Small intestine (tissue), 7 donors: Measurements from ENCODE around the gene EHBP1. TPM values are rescaled to one million over a fixed set of nuclear protein-coding genes. Genes with fewer than 3 reads are reported as not detected.
A peak's percentile ranks its signal among the peaks of the same experiment; 100 is the strongest.

Experiments used
- DNase-seq, 2 donors: peaks; one replicate each; pipeline versions ENCODE4 v3.0.0 to v3.0.0-alpha.2; 2013
- FAIRE-seq: peaks from 2 replicates; lab custom pipeline; 2012; peaks lifted over from hg19 to GRCh38; lab: Jason Lieb, UNC
- H3K27ac ChIP-seq, 3 donors: one replicate each; pipeline ENCODE4 v1.5.1; 2013; ENCODE audit warnings: low read length in 2 of 3, mild to moderate bottlenecking in 2 of 3, control low read depth in 1 of 3, inconsistent platforms in 1 of 3, low read depth in 1 of 3, moderate library complexity in 1 of 3
- H3K27me3 ChIP-seq, 3 donors: one replicate each; pipeline ENCODE4 v1.6.1; 2013; ENCODE audit warnings: low read length in 3 of 3, inconsistent platforms in 1 of 3; ENCODE audit not compliant: control insufficient read depth in 3 of 3, insufficient read depth in 3 of 3
- H3K36me3 ChIP-seq, 3 donors: one replicate each; pipeline ENCODE4 v1.6.1; 2013; ENCODE audit warnings: low read length in 3 of 3, inconsistent platforms in 1 of 3, low read depth in 1 of 3, mild to moderate bottlenecking in 1 of 3, moderate library complexity in 1 of 3; ENCODE audit not compliant: control insufficient read depth in 3 of 3, insufficient read depth in 2 of 3
- H3K4me1 ChIP-seq, 3 donors: one replicate each; pipeline ENCODE4 v1.6.1; 2013; ENCODE audit warnings: low read length in 2 of 3, inconsistent platforms in 1 of 3, low read depth in 1 of 3, mild to moderate bottlenecking in 1 of 3, moderate library complexity in 1 of 3; ENCODE audit not compliant: control insufficient read depth in 3 of 3, insufficient read depth in 2 of 3
- H3K4me3 ChIP-seq, 3 donors: one replicate each; pipeline ENCODE4 v1.5.1; 2013; ENCODE audit warnings: low read length in 3 of 3, control low read depth in 1 of 3, inconsistent platforms in 1 of 3, low read depth in 1 of 3, mild to moderate bottlenecking in 1 of 3, moderate library complexity in 1 of 3
- H3K9me3 ChIP-seq, 2 donors: one replicate each; pipeline ENCODE4 v1.6.1; 2013; ENCODE audit warnings: low read depth in 1 of 2, low read length in 1 of 2; ENCODE audit not compliant: control insufficient read depth in 2 of 2, insufficient read depth in 1 of 2
- WGBS, 3 donors: extraction: QIAGEN DNeasy Blood & Tissue Kit; methylation state at CpG; one replicate each; pipeline ENCODE4 v1.1.7; 2013; 5-methylcytosine and 5-hydroxymethylcytosine counted together
- polyA plus RNA-seq, 4 donors: library from polyadenylated mRNA; stranded (reverse) in 3 of 4; unstranded in 1 of 4; fragments of 200-250 nt in 3 of 4; fragments of 120-200 nt in 1 of 4; gene quantifications; one replicate each; pipeline versions ENCODE4 v1.2.1 to v1.2.3, GENCODE V29; 2013
- donor health status: healthy with polysubstance abuse.
- donor health status: control.
- donor health status: control.
- donor health status: Bipolar disorder and iron deficiency.
- donor health status: healthy.

The EHBP1 gene
- polyA plus RNA-seq, 4 donors, result 11.0 to 29.7 (median 11.5) TPM

GRCh38 chr2:62919041-62919440 is 213.5 kb downstream of the EHBP1 start:
- Histone ChIP-seq H3K27ac (no peak overlapping the region), H3K27me3 (no peaks in the 10 kb centered on the region), H3K36me3 (peaks cover 0 to 17% (median 0%) of the 10 kb centered on the region in 3 donors), H3K4me3 (no peak overlapping the region), H3K9me3 (peaks cover 0 to 27% of the 10 kb centered on the region in 2 donors), H3K4me1 (no peaks in the 10 kb centered on the region)
- no peak for FAIRE-seq
- no peak for DNase-seq
- 89 to 93% (median 92%) methylated on average over 2 of the region's 2 CpGs for WGBS, 3 donors

GRCh38 chr2:62920070-62920469 is 214.6 kb downstream of the EHBP1 start:
- FAIRE-seq, result no peak
- H3K27me3 ChIP-seq, result no peaks in the 10 kb centered on the region
- peaks cover 0 to 31% of the 10 kb centered on the region in 2 donors for H3K9me3 ChIP-seq
- H3K27ac ChIP-seq, result no peak overlapping the region
- H3K36me3 ChIP-seq, result peaks cover 0 to 17% (median 0%) of the 10 kb centered on the region in 3 donors
- H3K4me1 ChIP-seq, result no peaks in the 10 kb centered on the region
- H3K4me3 ChIP-seq, result no peak overlapping the region
- no peak for DNase-seq

DNA sequence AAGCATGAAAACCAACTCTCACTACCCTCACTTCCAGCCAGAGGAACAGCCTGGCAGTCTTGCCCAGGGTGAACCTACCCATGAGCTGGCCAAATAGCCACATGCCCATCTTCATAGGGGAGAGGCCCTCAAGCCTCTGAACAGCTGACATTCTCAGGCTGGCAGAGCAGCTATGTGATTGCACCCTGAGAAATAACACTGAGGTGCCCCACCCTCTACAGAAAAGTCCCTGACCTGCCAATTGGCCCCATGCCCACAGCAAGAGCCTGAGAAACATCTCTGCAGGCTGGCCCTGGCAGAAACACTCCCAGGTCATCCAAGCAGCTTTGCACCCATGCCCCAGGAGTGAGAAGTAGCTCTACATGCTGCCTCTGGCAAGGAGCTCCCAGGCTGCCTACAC is 217.7 kb downstream of the EHBP1 start:
- peak in 1 of 2 donors; percentile 12 for DNase-seq
- Histone ChIP-seq H3K27me3 (no peaks in the 10 kb centered on the region), H3K36me3 (peaks cover 0 to 17% (median 0%) of the 10 kb centered on the region in 3 donors), H3K27ac (no peak overlapping the region), H3K4me1 (no peaks in the 10 kb centered on the region), H3K4me3 (no peak overlapping the region), H3K9me3 (peaks cover 0 to 31% of the 10 kb centered on the region in 2 donors)
- FAIRE-seq, result no peak

GRCh38 chr2:62923881-62924280 is 218.4 kb downstream of the EHBP1 start:
- Histone ChIP-seq H3K27me3 (no peaks in the 10 kb centered on the region), H3K27ac (no peak overlapping the region), H3K9me3 (peaks cover 0 to 27% of the 10 kb centered on the region in 2 donors), H3K4me1 (no peaks in the 10 kb centered on the region), H3K36me3 (peaks cover 0 to 17% (median 0%) of the 10 kb centered on the region in 3 donors), H3K4me3 (no peak overlapping the region)
- no peak for FAIRE-seq
- WGBS, 3 donors, result 94 to 99% (median 94%) methylated on average over 2 of the region's 2 CpGs
- DNase-seq, result no peak

DNA sequence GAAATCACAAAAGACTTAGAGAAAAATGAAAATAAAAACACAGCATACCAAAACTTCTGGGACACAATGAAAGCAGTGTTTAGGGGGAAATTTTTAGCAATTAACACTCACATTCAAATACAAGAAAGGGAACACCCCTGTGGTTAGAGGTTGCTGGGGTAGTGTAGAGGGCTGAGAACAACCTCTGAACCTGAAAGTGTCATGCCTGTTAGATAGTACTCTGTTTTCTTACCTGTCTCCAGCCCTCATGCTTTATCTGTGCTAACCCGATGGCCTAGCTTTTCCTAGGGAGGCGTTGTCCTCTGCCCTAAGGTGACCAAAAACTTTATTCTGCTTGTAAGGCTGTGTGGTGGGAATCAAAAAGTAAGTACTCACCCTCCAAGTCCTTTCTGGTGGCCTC is 222.5 kb downstream of the EHBP1 start:
- no peaks in the 10 kb centered on the region for H3K4me1 ChIP-seq
- H3K4me3 ChIP-seq, result no peak overlapping the region
- WGBS, 3 donors, result 89 to 96% (median 92%) methylated on average over 2 of the region's 2 CpGs
- no peaks in the 10 kb centered on the region for H3K27me3 ChIP-seq
- FAIRE-seq, result no peak
- no peak for DNase-seq
- H3K27ac ChIP-seq, result no peak overlapping the region
- peaks cover 0 to 14% of the 10 kb centered on the region in 2 donors for H3K9me3 ChIP-seq
- H3K36me3 ChIP-seq, result peaks cover 0 to 9% (median 0%) of the 10 kb centered on the region in 3 donors

- H3K36me3 ChIP-seq, result no peaks in the 10 kb centered on the region
- H3K4me3 ChIP-seq, result no peak overlapping the region
- FAIRE-seq, result no peak
- H3K27ac ChIP-seq, result no peak overlapping the region
- H3K9me3 ChIP-seq, result no peaks in the 10 kb centered on the region
- DNase-seq, result no peak
- no peaks in the 10 kb centered on the region for H3K27me3 ChIP-seq
- WGBS, 3 donors, result 94 to 96% (median 95%) methylated on average over 3 of the region's 3 CpGs
- H3K4me1 ChIP-seq, result no peaks in the 10 kb centered on the region
These were observed 226.0 kb downstream of the EHBP1 start for GRCh38 chr2:62931536-62931935.

DNA sequence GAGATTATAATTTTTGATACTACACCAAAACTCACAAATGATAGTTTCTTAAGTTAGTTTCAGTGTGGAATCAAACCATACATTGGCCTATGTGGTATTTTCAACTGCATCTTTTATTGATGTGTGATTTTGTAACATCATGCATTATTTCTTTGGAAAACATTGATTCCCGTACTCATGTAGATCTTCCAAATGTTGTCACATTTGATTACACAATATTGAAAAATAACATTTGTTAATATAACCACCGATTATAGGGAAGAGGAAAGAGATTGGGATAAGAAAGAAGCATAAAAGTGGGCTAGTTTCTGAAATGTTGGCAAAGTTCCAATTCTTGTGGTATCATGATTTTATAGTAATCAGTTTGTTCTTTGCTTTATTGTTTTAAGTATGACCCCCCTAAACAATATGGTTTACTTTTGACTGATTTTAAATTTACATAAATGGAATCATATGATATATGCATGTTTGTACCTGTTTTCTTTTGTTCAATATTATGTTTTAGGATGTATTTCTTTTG is 227.9 kb downstream of the EHBP1 start:
- FAIRE-seq, result no peak
- 72 to 80% (median 79%) methylated on average over 2 of the region's 2 CpGs for WGBS, 3 donors
- H3K36me3 ChIP-seq, result no peaks in the 10 kb centered on the region

DNA sequence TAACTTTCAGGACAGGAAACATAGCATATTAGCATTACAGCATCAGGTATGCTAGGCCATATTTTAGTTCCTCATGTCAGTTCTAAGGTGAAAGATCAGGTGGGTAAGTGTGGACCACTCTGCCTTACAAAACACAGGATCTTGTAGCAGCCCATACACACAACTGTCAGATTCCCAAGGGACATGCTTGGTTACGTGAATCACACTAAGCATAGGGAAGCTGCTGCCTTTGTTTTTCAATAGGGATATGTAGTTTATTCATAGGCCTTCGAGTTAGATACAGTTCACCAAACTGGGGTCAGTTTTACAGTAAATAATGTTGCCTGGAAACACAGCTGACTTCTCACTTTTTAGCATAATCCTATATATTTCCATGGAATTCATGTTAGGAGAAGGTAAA is 229.0 kb downstream of the EHBP1 start:
- H3K36me3 ChIP-seq, result no peaks in the 10 kb centered on the region
- H3K4me3 ChIP-seq, result no peak overlapping the region
- H3K9me3 ChIP-seq, result no peaks in the 10 kb centered on the region
- H3K27ac ChIP-seq, result no peak overlapping the region
- 83 to 97% (median 92%) methylated on average over 2 of the region's 2 CpGs for WGBS, 3 donors
- FAIRE-seq, result no peak
- no peak for DNase-seq
- H3K27me3 ChIP-seq, result no peaks in the 10 kb centered on the region
- H3K4me1 ChIP-seq, result no peaks in the 10 kb centered on the region

More for the DNA sequence above, 227.9 kb downstream of the EHBP1 start:
- DNase-seq, result no peak
- Histone ChIP-seq H3K4me1 (no peaks in the 10 kb centered on the region), H3K9me3 (no peaks in the 10 kb centered on the region), H3K27ac (no peak overlapping the region), H3K27me3 (no peaks in the 10 kb centered on the region), H3K4me3 (no peak overlapping the region)

- no peaks in the 10 kb centered on the region for H3K4me1 ChIP-seq
- no peak overlapping the region for H3K4me3 ChIP-seq
- no peaks in the 10 kb centered on the region for H3K27me3 ChIP-seq
- no peaks in the 10 kb centered on the region for H3K9me3 ChIP-seq
- WGBS, 3 donors, result 76 to 90% (median 89%) methylated on average over 1 of the region's 1 CpG
- no peak overlapping the region for H3K27ac ChIP-seq
- FAIRE-seq, result no peak
- DNase-seq, result no peak
- no peaks in the 10 kb centered on the region for H3K36me3 ChIP-seq
These were observed 232.6 kb downstream of the EHBP1 start for GRCh38 chr2:62938126-62938525.
